GM21717 (cell line): ENCODE measurements around the gene RASA4B.
"Not testable (repeated sequence)": the region's sequence is repeated elsewhere in the genome, so short reads cannot be mapped to it uniquely, and the experiment has no call there.

Experiments
- ATAC-seq: cut with Tn5 transposase; IDR thresholded peaks from one replicate; pipeline ENCODE4 v1.9.1; 2021; ENCODE audit warnings: mild to moderate bottlenecking, moderate library complexity; ENCODE audit not compliant: unreplicated experiment

The RASA4B gene

GRCh38 chr7:102517550-102518147 is at the start of gene RASA4B:
RASA4B (minus strand) TSS chr7:102517777; CDS start chr7:102517710, 67 bp downstream.
- ATAC-seq = peak; percentile 46

- not testable (repeated sequence) for ATAC-seq
These were observed 33.3 kb upstream of the RASA4B start, which contains the start of gene SPDYE2 for GRCh38 chr7:102550808-102551422. SPDYE2 (plus strand) TSS chr7:102551226; CDS start chr7:102553256, 2,030 bp downstream.

GRCh38 chr7:102546353-102546752 is 28.8 kb upstream of the RASA4B start:
- peak; percentile 71 for ATAC-seq

- ATAC-seq = not testable (repeated sequence)
These were observed 27.7 kb upstream of the RASA4B start for GRCh38 chr7:102545288-102545687.

- not testable (repeated sequence) for ATAC-seq
These were observed 26.8 kb upstream of the RASA4B start for GRCh38 chr7:102544372-102544771.

- ATAC-seq = not testable (repeated sequence)
These were observed 26.0 kb upstream of the RASA4B start, which contains the start of gene UPK3BL2 for GRCh38 chr7:102543596-102543995. UPK3BL2 (minus strand) TSS chr7:102543696; CDS start chr7:102543636, 60 bp downstream.

GRCh38 chr7:102542771-102543170 is 25.2 kb upstream of the RASA4B start:
- not testable (repeated sequence) for ATAC-seq

- not testable (repeated sequence) for ATAC-seq
These were observed 24.5 kb upstream of the RASA4B start for GRCh38 chr7:102542083-102542482.

- not testable (repeated sequence) for ATAC-seq
These were observed 23.0 kb upstream of the RASA4B start for GRCh38 chr7:102540604-102541003.

GRCh38 chr7:102535062-102535615 is 17.6 kb upstream of the RASA4B start:
- ATAC-seq = not testable (repeated sequence)

- not testable (repeated sequence) for ATAC-seq
These were observed 14.6 kb upstream of the RASA4B start for GRCh38 chr7:102532127-102532526.

GRCh38 chr7:102531583-102531982 is 14.0 kb upstream of the RASA4B start:
- ATAC-seq = not testable (repeated sequence)

- not testable (repeated sequence) for ATAC-seq
These were observed 10.5 kb upstream of the RASA4B start for GRCh38 chr7:102527822-102528793.

GRCh38 chr7:102527182-102527581 is 9.6 kb upstream of the RASA4B start:
- not testable (repeated sequence) for ATAC-seq

- not testable (repeated sequence) for ATAC-seq
These were observed 7.2 kb upstream of the RASA4B start for GRCh38 chr7:102524803-102525202.

- ATAC-seq = not testable (repeated sequence)
These were observed 3.2 kb upstream of the RASA4B start for GRCh38 chr7:102520797-102521196.

- peak; percentile 11 for ATAC-seq
These were observed 626 bp downstream of the RASA4B start for GRCh38 chr7:102516951-102517350.

GRCh38 chr7:102515889-102516288 is 1.7 kb downstream of the RASA4B start:
- peak; percentile 0 for ATAC-seq

GRCh38 chr7:102514881-102515721 is 2.5 kb downstream of the RASA4B start:
- peak; percentile 69 for ATAC-seq
